Measurements from ENCODE around the gene CCDC181. TPM values are rescaled to one million over a fixed set of nuclear protein-coding genes. Genes with fewer than 3 reads are reported as not detected.

CCDC181 gene
- total and polyA plus RNA-seq, 2 experiments from 2014 or later, result not detected

DNA sequence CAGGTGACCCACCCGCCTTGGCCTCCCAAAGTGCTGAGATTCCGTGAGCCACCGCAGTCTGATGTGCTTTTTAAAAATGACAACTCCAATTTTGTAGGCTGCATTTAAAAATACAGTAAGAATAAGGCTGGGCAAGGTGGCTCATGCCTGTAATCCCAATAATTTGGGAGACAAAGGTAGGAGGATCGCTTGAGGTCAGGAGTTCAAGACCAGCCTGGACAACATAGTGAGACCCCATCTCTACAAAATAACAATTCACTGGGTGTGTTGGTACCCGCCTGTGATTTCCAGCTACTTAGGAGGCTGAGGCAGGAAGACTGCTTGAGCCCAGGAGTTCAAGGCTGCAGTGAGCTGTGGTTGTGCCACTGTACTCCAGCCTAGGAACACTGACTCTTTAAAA lies 35.1 kb upstream of the CCDC181 start:
- H3K36me3 ChIP-seq (ENCODE audit: low read depth), result no peaks in the 10 kb centered on the region
- no peaks in the 10 kb centered on the region for H3K4me1 ChIP-seq (ENCODE audit: insufficient read depth)
- no peaks in the 10 kb centered on the region for H3K27me3 ChIP-seq (replicated peaks; ENCODE audit: insufficient read depth)
- 97 to 98% methylated on average over 5 of the region's 5 CpGs for WGBS, 2 experiments (ENCODE audit: low coverage in 1 of 2, low lambda C conversion rate in 2 of 2, missing lambda C conversion rate in 2 of 2)
- no peak overlapping the region for H3K4me2 ChIP-seq (ENCODE audit: unreplicated experiment)
- peaks cover 3% of the 10 kb centered on the region for H3K9me3 ChIP-seq (ENCODE audit: low read depth)
- no peaks in the 10 kb centered on the region for H3K79me2 ChIP-seq (ENCODE audit: insufficient read depth)
- no peak overlapping the region for H2AFZ ChIP-seq
- H3K9ac ChIP-seq, result no peak overlapping the region
- peaks cover 5% of the 10 kb centered on the region for H3F3A ChIP-seq (ENCODE audit: insufficient read depth)
- no peak overlapping the region for H3K4me3 ChIP-seq
- H4K20me1 ChIP-seq (ENCODE audit: insufficient read depth), result no peaks in the 10 kb centered on the region
- no peak overlapping the region for H3K27ac ChIP-seq
- in situ Hi-C loops (cut with MboI), result no loop called here
- no peak for DNase-seq
- TF ChIP-seq EZH2phosphoT487 (IDR thresholded peaks at IDR 0.05; ENCODE audit: insufficient read depth, low read depth) (no peak), EZH2 (IDR thresholded peaks at IDR 0.05; ENCODE audit: insufficient read depth, poor library complexity, severe bottlenecking) (no peak)
- no peaks in the 10 kb centered on the region for H3K9me2 ChIP-seq (ENCODE audit: insufficient read depth)

GRCh38 chr1:169461390-169462000 lies 34.2 kb upstream of the CCDC181 start:
- H3K9ac ChIP-seq, result no peak overlapping the region

GRCh38 chr1:169460191-169460833 lies 33.0 kb upstream of the CCDC181 start:
- Histone ChIP-seq H3K9me3 (ENCODE audit: low read depth) (peaks cover 6% of the 10 kb centered on the region), H3K27ac (no peak overlapping the region), H3K9ac (peak overlapping the region; percentile 51), H3K4me3 (peak overlapping the region; percentile 67), H3K9me2 (ENCODE audit: insufficient read depth) (no peaks in the 10 kb centered on the region), H3K4me2 (ENCODE audit: unreplicated experiment) (peak overlapping the region; percentile 41), H4K20me1 (ENCODE audit: insufficient read depth) (no peaks in the 10 kb centered on the region), H3K27me3 (replicated peaks; ENCODE audit: insufficient read depth) (no peaks in the 10 kb centered on the region), H3K36me3 (ENCODE audit: low read depth) (no peaks in the 10 kb centered on the region), H2AFZ (peak overlapping the region; percentile 83), H3K4me1 (ENCODE audit: insufficient read depth) (no peaks in the 10 kb centered on the region), H3K79me2 (ENCODE audit: insufficient read depth) (no peaks in the 10 kb centered on the region), H3F3A (ENCODE audit: insufficient read depth) (peaks cover 5% of the 10 kb centered on the region)
- WGBS, 2 experiments (ENCODE audit: low coverage in 1 of 2, low lambda C conversion rate in 2 of 2, missing lambda C conversion rate in 2 of 2), result 10% methylated on average over 34 to 35 of the region's 35 CpGs
- peak; percentile 64 for DNase-seq
- in situ Hi-C loops (cut with MboI), result no loop called here
- TF ChIP-seq EZH2 (IDR thresholded peaks at IDR 0.05; ENCODE audit: insufficient read depth, poor library complexity, severe bottlenecking), result no peak

More at GRCh38 chr1:169461390-169462000, 34.2 kb upstream of the CCDC181 start:
- TF ChIP-seq EZH2 (IDR thresholded peaks at IDR 0.05; ENCODE audit: insufficient read depth, poor library complexity, severe bottlenecking), result no peak
- TF ChIP-seq EZH2phosphoT487 (IDR thresholded peaks at IDR 0.05; ENCODE audit: insufficient read depth, low read depth), result no peak
- Histone ChIP-seq H2AFZ (no peak overlapping the region), H3K4me1 (ENCODE audit: insufficient read depth) (no peaks in the 10 kb centered on the region), H3K4me3 (no peak overlapping the region), H3K9me2 (ENCODE audit: insufficient read depth) (no peaks in the 10 kb centered on the region), H3K27ac (no peak overlapping the region), H3K27me3 (replicated peaks; ENCODE audit: insufficient read depth) (no peaks in the 10 kb centered on the region), H3K4me2 (ENCODE audit: unreplicated experiment) (no peak overlapping the region), H4K20me1 (ENCODE audit: insufficient read depth) (no peaks in the 10 kb centered on the region), H3K79me2 (ENCODE audit: insufficient read depth) (no peaks in the 10 kb centered on the region), H3K36me3 (ENCODE audit: low read depth) (no peaks in the 10 kb centered on the region), H3K9me3 (ENCODE audit: low read depth) (peaks cover 6% of the 10 kb centered on the region), H3F3A (ENCODE audit: insufficient read depth) (peaks cover 5% of the 10 kb centered on the region)
- in situ Hi-C loops (cut with MboI), result no loop called here
- DNase-seq, result no peak
- WGBS, 2 experiments (ENCODE audit: low coverage in 1 of 2, low lambda C conversion rate in 2 of 2, missing lambda C conversion rate in 2 of 2), result 82 to 84% methylated on average over 4 of the region's 4 CpGs

GRCh38 chr1:169457443-169457842 lies 30.2 kb upstream of the CCDC181 start:
- Histone ChIP-seq H3K9me3 (ENCODE audit: low read depth) (peaks cover 6% of the 10 kb centered on the region), H2AFZ (no peak overlapping the region), H3K36me3 (ENCODE audit: low read depth) (no peaks in the 10 kb centered on the region), H3K9ac (no peak overlapping the region), H3K79me2 (ENCODE audit: insufficient read depth) (no peaks in the 10 kb centered on the region), H4K20me1 (ENCODE audit: insufficient read depth) (no peaks in the 10 kb centered on the region), H3K4me3 (no peak overlapping the region), H3K27ac (no peak overlapping the region), H3K9me2 (ENCODE audit: insufficient read depth) (no peaks in the 10 kb centered on the region), H3K4me2 (ENCODE audit: unreplicated experiment) (no peak overlapping the region), H3K4me1 (ENCODE audit: insufficient read depth) (no peaks in the 10 kb centered on the region), H3F3A (ENCODE audit: insufficient read depth) (peaks cover 5% of the 10 kb centered on the region), H3K27me3 (replicated peaks; ENCODE audit: insufficient read depth) (no peaks in the 10 kb centered on the region)
- 90 to 91% methylated on average over 1 of the region's 1 CpG for WGBS, 2 experiments (ENCODE audit: low coverage in 1 of 2, low lambda C conversion rate in 2 of 2, missing lambda C conversion rate in 2 of 2)
- in situ Hi-C loops (cut with MboI), result no loop called here
- TF ChIP-seq EZH2phosphoT487 (IDR thresholded peaks at IDR 0.05; ENCODE audit: insufficient read depth, low read depth), result no peak
- no peak for TF ChIP-seq EZH2 (IDR thresholded peaks at IDR 0.05; ENCODE audit: insufficient read depth, poor library complexity, severe bottlenecking)
- DNase-seq, result no peak
